ENCODE data around the gene SLC16A1.
"Not testable (repeated sequence)": the region's sequence is repeated elsewhere in the genome, so short reads cannot be mapped to it uniquely, and the experiment has no call there.

Gene SLC16A1

GRCh38 chr1:112982853-112983536 is 27.0 kb upstream of the SLC16A1 start:
- TF ChIP-seq CTCF (conservative IDR thresholded peaks at IDR 0.05; ENCODE audit: low read depth, low read length) = no peak

GRCh38 chr1:112982328-112982727 is 26.3 kb upstream of the SLC16A1 start:
- no peak for TF ChIP-seq CTCF (conservative IDR thresholded peaks at IDR 0.05; ENCODE audit: low read depth, low read length)
- no peak for DNase-seq (ENCODE audit: low read depth)
- no peak overlapping the region for H3K4me3 ChIP-seq (ENCODE audit: low read length)

More at GRCh38 chr1:112982853-112983536, 27.0 kb upstream of the SLC16A1 start:
- H3K4me3 ChIP-seq (ENCODE audit: low read length) = no peak overlapping the region
- DNase-seq (ENCODE audit: low read depth) = no peak

- not testable (repeated sequence) for DNase-seq (ENCODE audit: low read depth); H3K4me3 ChIP-seq (ENCODE audit: low read length)
These were observed 25.8 kb upstream of the SLC16A1 start for GRCh38 chr1:112981834-112982233.

- no peak for DNase-seq (ENCODE audit: low read depth)
- no peak overlapping the region for H3K4me3 ChIP-seq (ENCODE audit: low read length)
- no peak for TF ChIP-seq CTCF (conservative IDR thresholded peaks at IDR 0.05; ENCODE audit: low read depth, low read length)
These were observed 25.4 kb upstream of the SLC16A1 start for GRCh38 chr1:112981426-112981825.

GRCh38 chr1:112975336-112975735 is 19.3 kb upstream of the SLC16A1 start:
- H3K4me3 ChIP-seq (ENCODE audit: low read length) = no peak overlapping the region
- TF ChIP-seq CTCF (conservative IDR thresholded peaks at IDR 0.05; ENCODE audit: low read depth, low read length) = no peak
- no peak for DNase-seq (ENCODE audit: low read depth)

GRCh38 chr1:112974646-112975045 is 18.6 kb upstream of the SLC16A1 start:
- no peak for DNase-seq (ENCODE audit: low read depth)
- no peak overlapping the region for H3K4me3 ChIP-seq (ENCODE audit: low read length)
- TF ChIP-seq CTCF (conservative IDR thresholded peaks at IDR 0.05; ENCODE audit: low read depth, low read length) = no peak

GRCh38 chr1:112973788-112974187 is 17.8 kb upstream of the SLC16A1 start:
- no peak overlapping the region for H3K4me3 ChIP-seq (ENCODE audit: low read length)
- no peak for TF ChIP-seq CTCF (conservative IDR thresholded peaks at IDR 0.05; ENCODE audit: low read depth, low read length)
- DNase-seq (ENCODE audit: low read depth) = no peak

Measured in retinal pigment epithelial cell (primary cell).